Stomach (tissue), 4 donors: ENCODE results near the gene AMBP.

Experiments used
- CTCF ChIP-seq, 7 experiments: fragments of 450-650 bp in 4 of 7; fragments of 200-600 bp in 3 of 7; sonication (generic) in 3 of 7; IDR thresholded peaks; one replicate each; pipeline ENCODE4 v1.5.1; 2016 to 2019; ENCODE audit warnings: antibody characterized with exemption in 7 of 7, control low read depth in 2 of 7, mild to moderate bottlenecking in 1 of 7
- EP300 ChIP-seq: sonication (generic); formaldehyde crosslinking; IDR thresholded peaks from one replicate; pipeline ENCODE4 v1.6.1; 2017; ENCODE audit warnings: antibody characterized with exemption
- POLR2A ChIP-seq, 4 donors: fragments of 450-650 bp; IDR thresholded peaks; one replicate each; pipeline ENCODE4 v1.6.1; 2016; ENCODE audit warnings: antibody characterized with exemption in 4 of 4, control low read depth in 2 of 4, mild to moderate bottlenecking in 1 of 4, moderate library complexity in 1 of 4

GRCh38 chr9:114011313-114011712, 66.8 kb downstream of the AMBP start:
- TF ChIP-seq CTCF (IDR thresholded peaks at IDR 0.05) (no peak), POLR2A (IDR thresholded peaks at IDR 0.05) (no peak), EP300 (no peak)
